Activated naive CD8-positive, alpha-beta T cell treated with anti-CD3 and anti-CD28 coated beads, Interleukin-2, amount 10 ng/mL, durations not matched to agents 7 days and 5 days (primary cell): ENCODE measurements around the gene LRP1B. TPM values are rescaled to one million over a fixed set of nuclear protein-coding genes. Genes with fewer than 3 reads are reported as not detected.

Experiments
- ATAC-seq: fragments of 150-1000 bp; cut with Tn5 transposase; one replicate; pipeline ENCODE4 v1.10.0; 2021; ENCODE audit warnings: low read depth, moderate library complexity
- POLR2A ChIA-PET: fragments of 350-600 bp; sonication (Branson Sonifier 250); formaldehyde crosslinking; loops from one replicate; lab custom pipeline; 2021; ENCODE audit warnings: antibody characterized with exemption; lab: Charles Lee
- DNase-seq: peaks from one replicate; pipeline ENCODE4 v3.0.0; 2021
- H3K27ac Mint-ChIP-seq: one replicate; pipeline ENCODE4 v1.8.0; 2022; ENCODE audit warnings: mild to moderate bottlenecking, mixed read lengths
- H3K27me3 Mint-ChIP-seq: one replicate; pipeline ENCODE4 v1.8.0; 2022; ENCODE audit warnings: mild to moderate bottlenecking, moderate library complexity, mixed read lengths
- H3K36me3 Mint-ChIP-seq: one replicate; pipeline ENCODE4 v1.8.0; 2021; ENCODE audit warnings: mild to moderate bottlenecking, mixed read lengths
- H3K4me1 Mint-ChIP-seq: one replicate; pipeline ENCODE4 v1.8.0; 2021; ENCODE audit warnings: mixed read lengths
- H3K4me3 Mint-ChIP-seq: one replicate; pipeline ENCODE4 v1.8.0; 2022; ENCODE audit warnings: mild to moderate bottlenecking, moderate library complexity, mixed read lengths
- H3K9me3 Mint-ChIP-seq: one replicate; pipeline ENCODE4 v1.8.0; 2021; ENCODE audit warnings: mixed read lengths
- total RNA-seq, 2 experiments: library from RNA; stranded (reverse); gene quantifications; one replicate each; pipeline ENCODE4 v1.2.3, GENCODE V29; 2021

LRP1B gene
- total RNA-seq, 2 experiments from 2014 or later: not detected

- H3K9me3 Mint-ChIP-seq: no peaks in the 10 kb centered on the region
- no peak overlapping the region for H3K4me3 Mint-ChIP-seq
- POLR2A ChIA-PET: no interaction called here
- no peak for DNase-seq
- H3K27me3 Mint-ChIP-seq: no peaks in the 10 kb centered on the region
- H3K36me3 Mint-ChIP-seq: no peaks in the 10 kb centered on the region
- ATAC-seq: no peak
- H3K4me1 Mint-ChIP-seq: no peaks in the 10 kb centered on the region
- H3K27ac Mint-ChIP-seq: no peak overlapping the region
Measured at GRCh38 chr2:141711627-141712026, 419.2 kb downstream of the LRP1B start.

GRCh38 chr2:141710589-141711239 lies 420.1 kb downstream of the LRP1B start:
- no peaks in the 10 kb centered on the region for H3K27me3 Mint-ChIP-seq
- H3K27ac Mint-ChIP-seq: no peak overlapping the region
- no peaks in the 10 kb centered on the region for H3K36me3 Mint-ChIP-seq
- no peaks in the 10 kb centered on the region for H3K9me3 Mint-ChIP-seq
- no peaks in the 10 kb centered on the region for H3K4me1 Mint-ChIP-seq
- POLR2A ChIA-PET: no interaction called here
- DNase-seq (no peak), ATAC-seq (no peak)
- no peak overlapping the region for H3K4me3 Mint-ChIP-seq

GRCh38 chr2:141709756-141710155 lies 421.1 kb downstream of the LRP1B start:
- H3K27ac Mint-ChIP-seq: no peak overlapping the region
- H3K27me3 Mint-ChIP-seq: no peaks in the 10 kb centered on the region
- H3K4me3 Mint-ChIP-seq: no peak overlapping the region
- H3K36me3 Mint-ChIP-seq: no peaks in the 10 kb centered on the region
- ATAC-seq (no peak), DNase-seq (no peak)
- POLR2A ChIA-PET: no interaction called here
- H3K9me3 Mint-ChIP-seq: no peaks in the 10 kb centered on the region
- H3K4me1 Mint-ChIP-seq: no peaks in the 10 kb centered on the region

GRCh38 chr2:141707486-141707885 lies 423.3 kb downstream of the LRP1B start:
- Mint-ChIP-seq H3K27me3 (no peaks in the 10 kb centered on the region), H3K9me3 (peaks cover 2% of the 10 kb centered on the region), H3K36me3 (no peaks in the 10 kb centered on the region), H3K4me1 (no peaks in the 10 kb centered on the region), H3K4me3 (no peak overlapping the region), H3K27ac (no peak overlapping the region)
- DNase-seq (no peak), ATAC-seq (no peak)
- POLR2A ChIA-PET: no interaction called here

- DNase-seq: no peak
- Mint-ChIP-seq H3K27me3 (no peaks in the 10 kb centered on the region), H3K9me3 (peaks cover 2% of the 10 kb centered on the region), H3K4me1 (no peaks in the 10 kb centered on the region), H3K36me3 (no peaks in the 10 kb centered on the region), H3K27ac (no peak overlapping the region), H3K4me3 (no peak overlapping the region)
- POLR2A ChIA-PET: no interaction called here
- no peak for ATAC-seq
Measured at GRCh38 chr2:141704541-141704940, 426.3 kb downstream of the LRP1B start.

GRCh38 chr2:141703501-141703900 lies 427.3 kb downstream of the LRP1B start:
- Mint-ChIP-seq H3K4me3 (no peak overlapping the region), H3K27me3 (no peaks in the 10 kb centered on the region), H3K36me3 (no peaks in the 10 kb centered on the region), H3K9me3 (peaks cover 2% of the 10 kb centered on the region), H3K27ac (no peak overlapping the region), H3K4me1 (no peaks in the 10 kb centered on the region)
- POLR2A ChIA-PET: no interaction called here
- ATAC-seq (no peak), DNase-seq (no peak)

GRCh38 chr2:141701618-141702017 lies 429.2 kb downstream of the LRP1B start:
- ATAC-seq (no peak), DNase-seq (no peak)
- H3K36me3 Mint-ChIP-seq: no peaks in the 10 kb centered on the region
- peaks cover 2% of the 10 kb centered on the region for H3K9me3 Mint-ChIP-seq
- H3K27me3 Mint-ChIP-seq: no peaks in the 10 kb centered on the region
- no peaks in the 10 kb centered on the region for H3K4me1 Mint-ChIP-seq
- POLR2A ChIA-PET: no interaction called here
- no peak overlapping the region for H3K4me3 Mint-ChIP-seq
- no peak overlapping the region for H3K27ac Mint-ChIP-seq

GRCh38 chr2:141699573-141699972 lies 431.2 kb downstream of the LRP1B start:
- no peaks in the 10 kb centered on the region for H3K27me3 Mint-ChIP-seq
- no peak overlapping the region for H3K4me3 Mint-ChIP-seq
- H3K4me1 Mint-ChIP-seq: no peaks in the 10 kb centered on the region
- no peak overlapping the region for H3K27ac Mint-ChIP-seq
- H3K36me3 Mint-ChIP-seq: no peaks in the 10 kb centered on the region
- ATAC-seq (no peak), DNase-seq (no peak)
- H3K9me3 Mint-ChIP-seq: peaks cover 2% of the 10 kb centered on the region
- POLR2A ChIA-PET: no interaction called here

- Mint-ChIP-seq H3K27me3 (no peaks in the 10 kb centered on the region), H3K36me3 (no peaks in the 10 kb centered on the region), H3K9me3 (no peaks in the 10 kb centered on the region), H3K27ac (no peak overlapping the region), H3K4me1 (no peaks in the 10 kb centered on the region), H3K4me3 (no peak overlapping the region)
- ATAC-seq: no peak
- POLR2A ChIA-PET: no interaction called here
- DNase-seq: no peak
Measured at GRCh38 chr2:141698500-141698899, 432.3 kb downstream of the LRP1B start.

- Mint-ChIP-seq H3K27ac (no peak overlapping the region), H3K4me1 (no peaks in the 10 kb centered on the region), H3K27me3 (no peaks in the 10 kb centered on the region), H3K9me3 (no peaks in the 10 kb centered on the region), H3K4me3 (no peak overlapping the region), H3K36me3 (no peaks in the 10 kb centered on the region)
- POLR2A ChIA-PET: no interaction called here
- ATAC-seq: no peak
- no peak for DNase-seq
Measured at GRCh38 chr2:141697035-141697434, 433.8 kb downstream of the LRP1B start.

- ATAC-seq: no peak
- Mint-ChIP-seq H3K4me1 (no peaks in the 10 kb centered on the region), H3K36me3 (no peaks in the 10 kb centered on the region), H3K27ac (no peak overlapping the region), H3K9me3 (no peaks in the 10 kb centered on the region), H3K4me3 (no peak overlapping the region), H3K27me3 (no peaks in the 10 kb centered on the region)
- POLR2A ChIA-PET: no interaction called here
- DNase-seq: no peak
Measured at GRCh38 chr2:141694180-141694579, 436.6 kb downstream of the LRP1B start.

GRCh38 chr2:141692829-141693228 lies 438.0 kb downstream of the LRP1B start:
- POLR2A ChIA-PET: no interaction called here
- DNase-seq (no peak), ATAC-seq (no peak)
- H3K36me3 Mint-ChIP-seq: no peaks in the 10 kb centered on the region
- H3K4me3 Mint-ChIP-seq: no peak overlapping the region
- no peak overlapping the region for H3K27ac Mint-ChIP-seq
- no peaks in the 10 kb centered on the region for H3K27me3 Mint-ChIP-seq
- no peaks in the 10 kb centered on the region for H3K9me3 Mint-ChIP-seq
- no peaks in the 10 kb centered on the region for H3K4me1 Mint-ChIP-seq

- H3K27ac Mint-ChIP-seq: no peak overlapping the region
- no peaks in the 10 kb centered on the region for H3K27me3 Mint-ChIP-seq
- H3K4me3 Mint-ChIP-seq: no peak overlapping the region
- no peaks in the 10 kb centered on the region for H3K4me1 Mint-ChIP-seq
- ATAC-seq (no peak), DNase-seq (no peak)
- peaks cover 1% of the 10 kb centered on the region for H3K9me3 Mint-ChIP-seq
- POLR2A ChIA-PET: no interaction called here
- H3K36me3 Mint-ChIP-seq: no peaks in the 10 kb centered on the region
Measured at GRCh38 chr2:141676139-141676538, 454.7 kb downstream of the LRP1B start.

GRCh38 chr2:141666191-141666590 lies 464.6 kb downstream of the LRP1B start:
- H3K4me3 Mint-ChIP-seq: no peak overlapping the region
- POLR2A ChIA-PET: no interaction called here
- DNase-seq (no peak), ATAC-seq (no peak)
- no peaks in the 10 kb centered on the region for H3K4me1 Mint-ChIP-seq
- no peaks in the 10 kb centered on the region for H3K27me3 Mint-ChIP-seq
- no peak overlapping the region for H3K27ac Mint-ChIP-seq
- H3K9me3 Mint-ChIP-seq: peaks cover 2% of the 10 kb centered on the region
- no peaks in the 10 kb centered on the region for H3K36me3 Mint-ChIP-seq

GRCh38 chr2:141660232-141660631 lies 470.6 kb downstream of the LRP1B start:
- POLR2A ChIA-PET: no interaction called here
- H3K4me3 Mint-ChIP-seq: no peak overlapping the region
- H3K4me1 Mint-ChIP-seq: no peaks in the 10 kb centered on the region

More at GRCh38 chr2:141660232-141660631, 470.6 kb downstream of the LRP1B start:
- Mint-ChIP-seq H3K9me3 (peaks cover 2% of the 10 kb centered on the region), H3K36me3 (no peaks in the 10 kb centered on the region), H3K27me3 (no peaks in the 10 kb centered on the region), H3K27ac (no peak overlapping the region)
- DNase-seq: no peak
- no peak for ATAC-seq
